Stimulated activated CD8-positive, alpha-beta memory T cell treated with anti-CD3 and anti-CD28 coated beads, Interleukin-15, amount 100 ng/mL, for 4 hours (primary cell): ENCODE measurements around the gene KCNMB4.
"Not testable (repeated sequence)": the region's sequence is repeated elsewhere in the genome, so short reads cannot be mapped to it uniquely, and the experiment has no call there.

ENCODE experiments used
- DNase-seq, 2 donors: peaks; one replicate each; pipeline ENCODE4 v3.0.0-alpha.2; 2020; ENCODE audit warnings: low read depth in 2 of 2

KCNMB4 gene

GRCh38 chr12:70372881-70373280 is 6.8 kb downstream of the KCNMB4 start:
- no peak for DNase-seq

- DNase-seq, result no peak
These were observed 13.8 kb downstream of the KCNMB4 start for GRCh38 chr12:70379846-70380245.

- no peak for DNase-seq
These were observed 17.4 kb downstream of the KCNMB4 start for GRCh38 chr12:70383484-70383883.

- DNase-seq, result no peak
These were observed 17.8 kb downstream of the KCNMB4 start for GRCh38 chr12:70383886-70384285.

- DNase-seq, result no peak
These were observed 20.7 kb downstream of the KCNMB4 start for GRCh38 chr12:70386771-70387170.

GRCh38 chr12:70389678-70390077 is 23.6 kb downstream of the KCNMB4 start:
- no peak for DNase-seq

- DNase-seq, result not testable (repeated sequence)
These were observed 26.5 kb downstream of the KCNMB4 start for GRCh38 chr12:70392631-70393030.

GRCh38 chr12:70393787-70394499 is 27.9 kb downstream of the KCNMB4 start:
- DNase-seq, result no peak

- DNase-seq, result no peak
These were observed 31.9 kb downstream of the KCNMB4 start for GRCh38 chr12:70398002-70398401.

GRCh38 chr12:70398862-70399261 is 32.8 kb downstream of the KCNMB4 start:
- DNase-seq, result no peak

- DNase-seq, result no peak
These were observed 33.2 kb downstream of the KCNMB4 start for GRCh38 chr12:70399311-70399710.

- DNase-seq, result no peak
These were observed 34.0 kb downstream of the KCNMB4 start for GRCh38 chr12:70400124-70400523.

GRCh38 chr12:70402597-70402996 is 36.5 kb downstream of the KCNMB4 start:
- DNase-seq, result no peak

- DNase-seq, result no peak
These were observed 37.7 kb downstream of the KCNMB4 start for GRCh38 chr12:70403826-70404225.

GRCh38 chr12:70408004-70408790 is 42.1 kb downstream of the KCNMB4 start:
- DNase-seq, result no peak

GRCh38 chr12:70415987-70416386 is 49.9 kb downstream of the KCNMB4 start:
- no peak for DNase-seq

- DNase-seq, result no peak
These were observed 51.0 kb downstream of the KCNMB4 start for GRCh38 chr12:70417121-70417520.

GRCh38 chr12:70418101-70418500 is 52.0 kb downstream of the KCNMB4 start:
- DNase-seq, result no peak

GRCh38 chr12:70422631-70423030 is 56.5 kb downstream of the KCNMB4 start:
- no peak for DNase-seq

- DNase-seq, result no peak
These were observed 60.5 kb downstream of the KCNMB4 start for GRCh38 chr12:70426620-70427019.

- DNase-seq, result no peak
These were observed 61.5 kb downstream of the KCNMB4 start for GRCh38 chr12:70427611-70428010.

- DNase-seq, result no peak
These were observed 64.3 kb downstream of the KCNMB4 start for GRCh38 chr12:70430400-70430799.

- no peak for DNase-seq
These were observed 70.7 kb downstream of the KCNMB4 start for GRCh38 chr12:70436836-70437235.
